Activated T-helper 2 cell treated with anti-CD3 and anti-CD28 coated beads, Interferon-gamma antibody, Interleukin-2, Interleukin-4, amounts not matched to agents 10 μg/mL and 5 μg/mL and 100 μg/mL, durations not matched to agents 14 hours and 24 hours and 36 hours (primary cell): Measurements from ENCODE around the gene GMPR2. TPM values are rescaled to one million over a fixed set of nuclear protein-coding genes. Genes with fewer than 3 reads are reported as not detected.
A peak's percentile ranks its signal among the peaks of the same experiment; 100 is the strongest.

Experiments
- DNase-seq: peaks from one replicate; pipeline ENCODE4 v3.0.0; 2021; ENCODE audit warnings: low spot score
- H3K27ac Mint-ChIP-seq: one replicate; pipeline ENCODE4 v1.8.0; 2021; ENCODE audit warnings: mixed read lengths
- H3K27me3 Mint-ChIP-seq: one replicate; pipeline ENCODE4 v1.8.0; 2021; ENCODE audit warnings: low read depth, mixed read lengths
- H3K36me3 Mint-ChIP-seq: one replicate; pipeline ENCODE4 v1.8.0; 2021; ENCODE audit warnings: low read depth, mixed read lengths
- H3K4me1 Mint-ChIP-seq: one replicate; pipeline ENCODE4 v1.8.0; 2021; ENCODE audit warnings: low read depth, mixed read lengths
- H3K4me3 Mint-ChIP-seq: one replicate; pipeline ENCODE4 v1.8.0; 2021; ENCODE audit warnings: low read depth, mild to moderate bottlenecking, moderate library complexity, mixed read lengths
- H3K9me3 Mint-ChIP-seq: one replicate; pipeline ENCODE4 v1.8.0; 2021; ENCODE audit warnings: mixed read lengths
- intact Hi-C: fragments of 100-400 bp; cut with micrococcal nuclease; formaldehyde crosslinking; loops from one replicate; pipeline ENCODE4 v1.15.1; 2023
- total RNA-seq: library from RNA; stranded (reverse); gene quantifications from 2 replicates; pipeline ENCODE4 v1.2.3, GENCODE V29; 2022

The GMPR2 gene
- total RNA-seq, 1 donor from 2014 or later, result 43.8 TPM

GRCh38 chr14:24271134-24271833 is 38.6 kb downstream of the GMPR2 start, which contains the start of gene RABGGTA:
Gene RABGGTA (minus strand): TSS chr14:24271597. CDS start chr14:24271115, 482 bp downstream.
- Mint-ChIP-seq H3K4me1 (peaks cover 30% of the 10 kb centered on the region), H3K27ac (peak within 1 kb of the TSS; percentile 89), H3K27me3 (no peaks in the 10 kb centered on the region), H3K36me3 (peaks cover 22% of the 10 kb centered on the region), H3K9me3 (no peaks in the 10 kb centered on the region), H3K4me3 (peak within 1 kb of the TSS; percentile 86)
- peak; percentile 87 for DNase-seq
- intact Hi-C loops, result loop anchor here (1.0 kb wide), 4 partner anchors 28 to 58 kb away; partner anchors contain the start of genes CHMP4A, DHRS1, GMPR2 and NEDD8

DNA sequence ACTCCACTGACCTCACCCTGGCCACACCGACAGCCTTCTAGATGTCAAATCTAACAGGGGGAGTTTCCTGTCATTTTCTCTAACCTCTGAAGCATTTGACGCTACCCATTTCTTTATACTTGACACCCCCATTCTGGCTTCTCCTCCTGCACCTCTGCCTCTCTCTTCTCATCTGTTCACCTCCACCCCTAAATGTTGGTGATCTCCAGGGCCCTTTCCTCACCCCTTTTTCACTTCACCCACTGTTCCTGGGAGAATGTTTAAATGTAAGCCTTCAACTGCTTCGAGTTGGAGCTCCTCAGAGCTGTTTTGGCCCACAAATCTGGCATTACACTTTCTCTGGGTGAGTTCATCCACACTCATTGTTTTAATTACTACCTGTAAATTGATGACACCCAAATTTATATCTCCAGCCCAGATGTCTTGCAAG is 39.1 kb downstream of the GMPR2 start:
- peaks cover 30% of the 10 kb centered on the region for H3K4me1 Mint-ChIP-seq
- no peak for DNase-seq

DNA sequence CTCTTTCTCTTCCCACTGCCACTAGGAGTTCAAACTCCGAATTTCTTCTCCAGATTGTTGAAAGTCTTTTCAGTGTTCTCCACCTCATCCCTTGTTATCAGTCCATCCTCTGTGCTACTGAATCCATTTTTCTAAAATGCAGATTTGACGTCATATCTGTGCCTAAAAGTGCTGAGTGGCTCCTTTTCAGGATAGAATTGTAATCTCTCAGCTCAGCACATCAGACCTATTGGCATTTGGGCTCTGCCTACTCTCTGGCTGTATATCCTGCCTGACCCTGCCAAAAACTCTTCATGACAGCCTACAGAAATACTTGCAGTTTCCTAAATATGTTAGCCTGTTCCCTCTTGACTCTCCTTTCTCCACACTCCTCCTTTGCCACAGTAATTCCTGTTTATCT is 39.7 kb downstream of the GMPR2 start:
- H3K4me3 Mint-ChIP-seq, result peak overlapping the region; percentile 72
- no peaks in the 10 kb centered on the region for H3K9me3 Mint-ChIP-seq
- H3K27ac Mint-ChIP-seq, result peak overlapping the region; percentile 74
- peaks cover 30% of the 10 kb centered on the region for H3K4me1 Mint-ChIP-seq
- no peaks in the 10 kb centered on the region for H3K27me3 Mint-ChIP-seq
- intact Hi-C loops, result no loop called here
- no peak for DNase-seq
- peaks cover 11% of the 10 kb centered on the region for H3K36me3 Mint-ChIP-seq

More for the DNA sequence above, 39.1 kb downstream of the GMPR2 start:
- Mint-ChIP-seq H3K27me3 (no peaks in the 10 kb centered on the region), H3K4me3 (peak overlapping the region; percentile 72), H3K36me3 (peaks cover 16% of the 10 kb centered on the region), H3K27ac (peak overlapping the region; percentile 74), H3K9me3 (no peaks in the 10 kb centered on the region)
- intact Hi-C loops, result loop anchor here (1.0 kb wide), 4 partner anchors 27 to 59 kb away; partner anchors contain the start of genes CHMP4A, DHRS1, GMPR2 and NEDD8

DNA sequence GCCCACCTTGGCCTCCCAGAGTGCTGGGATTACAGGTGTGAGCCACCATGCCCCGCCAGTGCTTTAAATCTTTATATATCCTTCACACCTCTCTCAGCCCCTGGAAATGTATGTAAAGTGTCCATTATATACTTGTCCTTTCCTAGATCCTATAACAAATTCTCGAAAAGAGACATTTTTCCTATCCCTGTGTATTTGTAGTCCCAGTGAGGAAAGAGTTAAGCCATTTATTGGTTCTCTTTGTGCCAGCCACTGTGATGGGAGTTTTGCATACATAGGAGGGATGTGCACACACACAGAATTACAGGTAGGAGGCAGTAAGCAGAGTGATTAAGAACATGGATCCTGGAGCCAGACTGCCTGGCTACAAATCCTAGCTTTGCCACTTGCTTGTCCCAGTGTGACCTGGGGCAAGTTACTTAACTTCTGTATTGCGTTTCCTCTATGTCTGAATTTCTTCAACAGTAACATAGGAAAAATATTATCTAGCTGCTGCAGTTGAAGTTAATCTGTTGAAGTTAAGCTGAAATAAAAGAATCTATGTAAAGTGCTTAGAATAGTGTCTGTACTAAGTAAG is 40.8 kb downstream of the GMPR2 start:
- H3K27ac Mint-ChIP-seq, result peak overlapping the region; percentile 74
- no peak for DNase-seq
- peak overlapping the region; percentile 13 for H3K4me3 Mint-ChIP-seq
- H3K9me3 Mint-ChIP-seq, result no peaks in the 10 kb centered on the region
- intact Hi-C loops, result no loop called here
- no peaks in the 10 kb centered on the region for H3K27me3 Mint-ChIP-seq
- H3K4me1 Mint-ChIP-seq, result peaks cover 37% of the 10 kb centered on the region
- peaks cover 7% of the 10 kb centered on the region for H3K36me3 Mint-ChIP-seq

- Mint-ChIP-seq H3K27me3 (peaks cover 2% of the 10 kb centered on the region), H3K9me3 (no peaks in the 10 kb centered on the region), H3K4me1 (peaks cover 43% of the 10 kb centered on the region), H3K27ac (peak overlapping the region; percentile 74), H3K36me3 (peaks cover 3% of the 10 kb centered on the region), H3K4me3 (peak overlapping the region; percentile 0)
- intact Hi-C loops, result loop anchor here (1.0 kb wide), 3 partner anchors 15 to 27 kb away; no protein-coding TSS in a partner anchor
- DNase-seq, result peak; percentile 31
Observed at GRCh38 chr14:24274101-24274543, 41.4 kb downstream of the GMPR2 start.

GRCh38 chr14:24277071-24277470 is 44.3 kb downstream of the GMPR2 start:
- intact Hi-C loops, result no loop called here
- DNase-seq, result no peak
- H3K9me3 Mint-ChIP-seq, result no peaks in the 10 kb centered on the region
- peaks cover 39% of the 10 kb centered on the region for H3K4me1 Mint-ChIP-seq
- H3K27me3 Mint-ChIP-seq, result peaks cover 9% of the 10 kb centered on the region
- no peaks in the 10 kb centered on the region for H3K36me3 Mint-ChIP-seq
- H3K4me3 Mint-ChIP-seq, result no peak overlapping the region
- H3K27ac Mint-ChIP-seq, result no peak overlapping the region

DNA sequence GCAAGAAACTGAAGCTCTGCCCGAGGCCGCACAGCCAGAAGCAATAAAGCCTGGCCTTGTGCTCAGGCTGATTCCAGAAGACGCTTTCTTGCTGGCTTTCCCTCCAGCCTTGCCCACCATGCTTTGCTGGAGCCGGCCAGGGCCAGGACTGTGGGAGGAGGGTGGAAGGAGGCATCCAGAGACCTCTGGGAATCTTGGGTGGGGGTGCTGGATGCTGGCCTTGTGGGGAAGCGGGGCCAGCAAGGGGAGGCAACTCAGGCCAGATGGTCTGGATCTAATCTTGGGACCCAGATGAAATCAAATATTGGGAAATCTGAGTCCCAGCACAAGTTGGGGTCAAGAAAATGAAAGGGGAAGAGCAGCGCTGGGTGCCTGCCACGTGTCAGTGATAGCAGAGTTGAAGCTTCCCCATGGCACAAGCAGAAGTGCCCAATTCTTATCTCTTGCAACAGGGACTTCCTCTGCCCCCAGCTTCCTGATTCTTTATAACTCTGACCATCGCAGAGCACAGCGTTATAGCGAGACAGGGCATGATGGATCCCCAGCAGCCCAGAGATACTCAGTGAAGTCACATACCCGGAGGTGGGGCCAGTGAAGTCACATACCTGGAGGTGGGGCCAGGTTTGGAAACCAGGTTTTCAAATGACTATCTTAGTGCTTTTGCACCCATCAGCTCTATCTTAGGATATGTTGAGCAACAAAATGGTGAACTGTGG is 45.0 kb downstream of the GMPR2 start:
- DNase-seq, result no peak
- peaks cover 32% of the 10 kb centered on the region for H3K4me1 Mint-ChIP-seq
- no peaks in the 10 kb centered on the region for H3K9me3 Mint-ChIP-seq
- intact Hi-C loops, result no loop called here
- H3K27me3 Mint-ChIP-seq, result peaks cover 9% of the 10 kb centered on the region
- no peaks in the 10 kb centered on the region for H3K36me3 Mint-ChIP-seq
- no peak overlapping the region for H3K4me3 Mint-ChIP-seq
- no peak overlapping the region for H3K27ac Mint-ChIP-seq

DNA sequence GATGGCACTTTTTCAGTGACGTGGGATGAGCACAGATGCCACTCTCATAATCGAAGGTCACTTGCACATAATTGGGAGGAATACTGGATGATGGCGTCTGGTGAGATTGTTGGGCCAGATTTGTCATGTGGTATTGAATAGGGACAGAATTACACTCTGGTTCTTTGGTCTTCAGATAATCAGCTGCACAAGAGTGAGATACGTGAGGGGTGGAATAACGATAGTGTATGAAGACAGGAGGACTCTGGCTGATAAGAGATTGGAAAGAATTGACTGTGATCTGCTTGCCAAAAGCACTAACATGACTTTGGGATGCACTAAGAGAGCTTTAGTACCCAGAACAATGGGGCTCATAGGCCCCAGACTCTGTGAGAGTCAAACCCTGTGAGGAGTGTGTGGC is 45.7 kb downstream of the GMPR2 start:
- Mint-ChIP-seq H3K4me3 (no peak overlapping the region), H3K36me3 (no peaks in the 10 kb centered on the region)
- intact Hi-C loops, result no loop called here

DNA sequence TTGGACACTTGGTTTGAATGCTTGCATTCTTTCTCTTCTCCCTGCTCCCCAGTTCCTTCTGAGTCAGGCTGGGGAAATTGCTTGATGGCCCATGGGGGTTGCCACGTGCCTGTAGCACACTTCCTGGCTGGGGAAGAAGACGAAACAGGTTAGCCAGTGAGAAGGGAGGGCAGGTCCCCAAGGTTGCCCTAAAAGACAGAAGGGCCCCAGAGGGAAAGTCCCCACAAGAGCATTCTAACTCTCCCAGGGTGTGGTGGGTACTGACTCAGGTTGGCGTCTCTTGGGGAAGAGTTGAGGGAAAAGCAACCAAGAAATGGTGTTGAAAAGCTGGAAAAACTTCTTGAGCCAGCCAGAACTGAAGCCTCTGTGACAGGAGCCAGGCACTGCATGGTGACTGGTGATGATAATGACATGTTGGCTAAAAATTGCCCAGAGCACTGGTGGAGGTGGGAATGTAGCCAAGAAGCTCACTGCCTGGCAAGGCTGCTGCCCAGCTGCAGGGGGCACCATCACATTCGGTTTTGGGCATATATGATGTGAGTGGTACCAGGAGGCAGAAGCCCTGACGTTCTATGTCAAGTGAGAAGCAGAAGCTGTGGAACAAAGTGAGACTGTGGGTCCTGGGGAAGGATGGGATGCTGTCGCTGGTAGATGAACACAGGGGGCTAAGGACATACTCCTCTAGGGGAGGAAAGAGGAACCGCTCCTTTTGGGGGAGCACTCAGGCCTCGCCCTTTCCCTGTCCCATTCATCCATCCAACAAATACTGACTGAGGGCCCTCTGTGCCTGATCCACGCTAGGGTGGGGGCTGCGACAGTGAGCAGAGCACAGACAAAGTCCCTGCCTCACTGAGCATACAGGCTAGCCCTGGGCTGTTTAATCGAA is 46.8 kb downstream of the GMPR2 start:
- H3K36me3 Mint-ChIP-seq, result no peaks in the 10 kb centered on the region
- intact Hi-C loops, result no loop called here
- peaks cover 9% of the 10 kb centered on the region for H3K27me3 Mint-ChIP-seq
- peak overlapping the region; percentile 30 for H3K27ac Mint-ChIP-seq
- H3K4me3 Mint-ChIP-seq, result no peak overlapping the region
- no peaks in the 10 kb centered on the region for H3K9me3 Mint-ChIP-seq
- DNase-seq, result no peak
- peaks cover 19% of the 10 kb centered on the region for H3K4me1 Mint-ChIP-seq

More for the DNA sequence above, 45.7 kb downstream of the GMPR2 start:
- no peak for DNase-seq
- peaks cover 29% of the 10 kb centered on the region for H3K4me1 Mint-ChIP-seq
- H3K9me3 Mint-ChIP-seq, result no peaks in the 10 kb centered on the region
- peaks cover 9% of the 10 kb centered on the region for H3K27me3 Mint-ChIP-seq
- peak overlapping the region; percentile 36 for H3K27ac Mint-ChIP-seq

DNA sequence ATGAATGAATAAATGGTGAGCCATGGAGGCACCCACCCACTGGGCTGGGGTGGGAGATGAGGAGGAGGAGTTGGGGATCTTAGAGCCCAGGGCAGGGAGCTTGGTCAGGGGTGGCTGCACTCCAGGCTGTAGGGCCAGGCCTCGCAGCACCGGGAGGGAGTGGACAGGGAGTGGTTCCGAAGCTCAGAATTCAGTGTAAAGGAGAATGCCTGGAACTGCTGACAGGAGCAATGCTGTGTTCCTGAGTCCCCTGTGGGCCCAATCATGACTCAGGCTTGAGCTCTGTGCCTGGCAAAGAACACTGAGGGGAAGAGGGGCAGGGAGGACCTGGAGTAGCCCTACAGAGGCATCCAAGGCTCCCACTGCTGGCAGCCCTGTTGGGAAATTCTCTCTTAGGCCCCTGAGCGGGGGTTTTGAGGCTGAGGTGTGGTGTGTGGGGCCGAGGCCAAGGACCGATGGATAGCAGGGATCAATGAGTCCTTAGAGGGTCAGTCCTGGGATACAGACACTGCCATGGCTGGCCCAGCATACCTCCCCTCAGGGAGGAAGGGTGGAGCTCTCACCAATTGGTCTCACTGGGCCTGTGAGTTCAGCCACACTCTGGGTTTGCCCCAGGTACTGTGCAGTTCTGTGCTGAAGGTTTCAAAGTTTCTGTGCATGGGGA is 48.2 kb downstream of the GMPR2 start:
- Mint-ChIP-seq H3K4me1 (peaks cover 19% of the 10 kb centered on the region), H3K4me3 (no peak overlapping the region), H3K27me3 (peaks cover 9% of the 10 kb centered on the region), H3K9me3 (no peaks in the 10 kb centered on the region), H3K36me3 (no peaks in the 10 kb centered on the region), H3K27ac (no peak overlapping the region)
- no peak for DNase-seq
- intact Hi-C loops, result no loop called here

GRCh38 chr14:24281636-24282035 is 48.9 kb downstream of the GMPR2 start:
- no peak for DNase-seq
- no peak overlapping the region for H3K4me3 Mint-ChIP-seq
- peaks cover 11% of the 10 kb centered on the region for H3K27me3 Mint-ChIP-seq
- intact Hi-C loops, result no loop called here
- no peaks in the 10 kb centered on the region for H3K9me3 Mint-ChIP-seq
- H3K36me3 Mint-ChIP-seq, result no peaks in the 10 kb centered on the region
- H3K4me1 Mint-ChIP-seq, result peaks cover 19% of the 10 kb centered on the region
- H3K27ac Mint-ChIP-seq, result no peak overlapping the region
